Left lung (tissue), 10 donors: ENCODE data around the gene KIAA1210. TPM values are rescaled to one million over a fixed set of nuclear protein-coding genes. Genes with fewer than 3 reads are reported as not detected.

Experiments
- ATAC-seq: fragments of 200-7000 bp; cut with Tn5 transposase; one replicate; pipeline ENCODE4 v1.9.1; 2020; ENCODE audit warnings: moderate library complexity
- DNase-seq, 4 donors: peaks; one replicate each; pipeline ENCODE4 v3.0.0-alpha.2; 2013 to 2020
- H3K27ac ChIP-seq, 2 donors: fragments of 200-600 bp; sonication (generic) in 1 of 2; one replicate each; pipeline versions ENCODE4 v1.5.0 to v1.8.0; 2020 to 2021
- H3K27me3 ChIP-seq, 2 donors: fragments of 200-600 bp; sonication (generic) in 1 of 2; one replicate each; pipeline versions ENCODE4 v1.5.0 to v1.8.0; 2020 to 2021
- H3K36me3 ChIP-seq, 2 donors: fragments of 200-600 bp; sonication (generic) in 1 of 2; one replicate each; pipeline versions ENCODE4 v1.5.0 to v1.8.0; 2020 to 2021
- H3K4me1 ChIP-seq, 2 donors: fragments of 200-600 bp; one replicate each; pipeline ENCODE4 v1.8.0; 2021
- H3K4me3 ChIP-seq, 2 donors: fragments of 200-600 bp; sonication (generic) in 1 of 2; one replicate each; pipeline versions ENCODE4 v1.5.0 to v1.8.0; 2020 to 2021; ENCODE audit warnings: mild to moderate bottlenecking in 1 of 2
- H3K9me3 ChIP-seq, 2 donors: fragments of 200-600 bp; sonication (generic) in 1 of 2; one replicate each; pipeline versions ENCODE4 v1.5.0 to v1.8.0; 2020 to 2021
- intact Hi-C, 2 donors: fragments of 100-400 bp; cut with DNase I; formaldehyde crosslinking; loops; one replicate each; pipeline versions ENCODE4 v1.11.2 to v1.14.2; 2022
- polyA plus RNA-seq, 6 donors: library from polyadenylated mRNA; unstranded; fragments of 120-200 nt; gene quantifications; one replicate each; pipeline ENCODE4 v1.2.1, GENCODE V29; 2013; ENCODE audit not compliant: insufficient read length in 6 of 6
- total RNA-seq, 2 donors: library from RNA; stranded (reverse); fragmentation: NEBNext Ultra II Directional; extraction: Animal tissue kit (Norgen Biotek cat#: 25700); gene quantifications; one replicate each; pipeline ENCODE4 v1.2.1, GENCODE V29; 2021
- TF ChIP-seq, protein P1 (sequence below), 2 donors: fragments of 200-600 bp; sonication (generic) in 1 of 2; IDR thresholded peaks; one replicate each; pipeline versions ENCODE4 v1.5.0 to v1.8.0; 2021; ENCODE audit warnings: antibody characterized with exemption in 2 of 2
- donor health status: DM: no; HTN: yes; CAD: no.
- donor health status: DM: no; HTN: no; CAD: no.

The KIAA1210 gene
- total and polyA plus RNA-seq, 8 donors = 0.06 to 1.8 (median 0.92) TPM; not detected in 1

DNA sequence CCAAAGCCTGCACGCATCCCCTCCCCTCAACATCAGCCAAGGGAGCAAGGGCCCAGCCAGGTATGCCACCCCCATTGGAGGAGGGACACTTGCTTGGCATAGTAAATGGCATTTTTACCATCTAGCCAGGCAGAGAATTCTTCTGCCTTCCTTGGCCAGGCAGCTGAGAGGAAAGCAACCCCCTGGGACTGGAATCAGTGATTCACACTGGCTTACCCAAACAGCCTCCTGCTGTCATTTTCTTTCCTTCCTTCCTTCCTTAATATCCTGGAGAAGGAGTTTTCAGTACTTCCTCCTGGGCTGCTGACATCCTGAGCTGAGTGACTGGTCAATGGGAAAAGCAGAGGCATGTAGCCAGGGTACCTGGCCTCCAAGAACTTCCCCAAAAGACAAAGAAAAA is 28.6 kb upstream of the KIAA1210 start:
- H3K27ac ChIP-seq = no peak overlapping the region
- TF ChIP-seq, protein P1, sequence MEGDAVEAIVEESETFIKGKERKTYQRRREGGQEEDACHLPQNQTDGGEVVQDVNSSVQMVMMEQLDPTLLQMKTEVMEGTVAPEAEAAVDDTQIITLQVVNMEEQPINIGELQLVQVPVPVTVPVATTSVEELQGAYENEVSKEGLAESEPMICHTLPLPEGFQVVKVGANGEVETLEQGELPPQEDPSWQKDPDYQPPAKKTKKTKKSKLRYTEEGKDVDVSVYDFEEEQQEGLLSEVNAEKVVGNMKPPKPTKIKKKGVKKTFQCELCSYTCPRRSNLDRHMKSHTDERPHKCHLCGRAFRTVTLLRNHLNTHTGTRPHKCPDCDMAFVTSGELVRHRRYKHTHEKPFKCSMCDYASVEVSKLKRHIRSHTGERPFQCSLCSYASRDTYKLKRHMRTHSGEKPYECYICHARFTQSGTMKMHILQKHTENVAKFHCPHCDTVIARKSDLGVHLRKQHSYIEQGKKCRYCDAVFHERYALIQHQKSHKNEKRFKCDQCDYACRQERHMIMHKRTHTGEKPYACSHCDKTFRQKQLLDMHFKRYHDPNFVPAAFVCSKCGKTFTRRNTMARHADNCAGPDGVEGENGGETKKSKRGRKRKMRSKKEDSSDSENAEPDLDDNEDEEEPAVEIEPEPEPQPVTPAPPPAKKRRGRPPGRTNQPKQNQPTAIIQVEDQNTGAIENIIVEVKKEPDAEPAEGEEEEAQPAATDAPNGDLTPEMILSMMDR (IDR thresholded peaks at IDR 0.05) = no peak
- DNase-seq (no peak), ATAC-seq (no peak)
- H3K36me3 ChIP-seq = no peaks in the 10 kb centered on the region
- H3K4me1 ChIP-seq = no peaks in the 10 kb centered on the region
- H3K4me3 ChIP-seq = no peak overlapping the region
- no peaks in the 10 kb centered on the region for H3K27me3 ChIP-seq
- no peaks in the 10 kb centered on the region for H3K9me3 ChIP-seq
- intact Hi-C loops = no loop called here

DNA sequence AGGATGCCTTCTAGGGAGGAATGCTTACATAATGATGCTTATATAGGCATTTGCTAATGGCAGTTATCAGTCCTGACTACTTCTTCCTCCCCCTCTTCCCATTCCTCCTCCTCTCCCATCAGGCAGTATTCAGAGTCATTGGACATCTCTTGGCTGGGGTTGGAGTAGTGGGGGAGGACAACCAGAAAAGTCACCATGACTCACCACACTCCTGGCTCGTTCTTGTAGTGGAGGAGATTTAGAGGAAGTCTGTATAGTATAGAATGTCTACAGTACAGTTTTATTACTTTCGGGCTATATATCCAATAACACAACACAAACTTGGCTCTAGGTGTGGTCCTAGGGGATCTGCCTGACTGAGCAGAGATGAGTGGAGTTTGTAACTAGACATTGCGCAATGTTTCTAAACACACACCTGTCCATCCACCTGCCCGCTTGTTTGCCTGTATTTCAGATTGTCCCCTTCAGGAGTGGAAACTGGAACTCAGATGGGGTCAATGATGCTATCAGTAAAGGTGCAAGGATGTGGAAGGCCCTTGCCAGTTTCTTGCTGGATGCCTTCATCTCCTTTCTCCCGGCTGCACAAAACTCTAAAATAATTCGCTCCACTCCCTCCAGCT is 27.9 kb upstream of the KIAA1210 start:
- Histone ChIP-seq H3K36me3 (no peaks in the 10 kb centered on the region), H3K27me3 (peaks cover 0 to 6% of the 10 kb centered on the region in 2 donors), H3K9me3 (no peaks in the 10 kb centered on the region), H3K4me3 (no peak overlapping the region), H3K27ac (no peak overlapping the region), H3K4me1 (no peaks in the 10 kb centered on the region)
- TF ChIP-seq, protein P1 (IDR thresholded peaks at IDR 0.05) = no peak
- intact Hi-C loops = no loop called here
- DNase-seq (no peak), ATAC-seq (peak; percentile 47)

DNA sequence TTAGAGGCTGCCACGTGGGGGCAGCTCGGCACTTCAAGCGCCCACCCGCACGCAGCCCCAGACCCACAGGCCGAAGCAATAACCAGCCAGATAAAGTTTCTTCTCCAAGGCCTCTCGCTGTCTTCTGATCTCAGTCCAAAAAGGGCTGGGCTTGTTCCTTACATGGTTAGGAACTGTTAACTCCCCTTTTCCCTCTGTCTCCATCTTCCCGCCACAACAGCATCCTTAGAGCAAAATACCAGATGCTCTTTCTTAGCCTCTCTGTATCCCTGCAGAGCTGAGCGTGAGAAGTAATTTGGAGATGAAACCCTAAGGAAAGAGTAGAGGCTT is 23.4 kb upstream of the KIAA1210 start:
- Histone ChIP-seq H3K4me1 (no peaks in the 10 kb centered on the region), H3K27ac (no peak overlapping the region), H3K4me3 (no peak overlapping the region), H3K9me3 (no peaks in the 10 kb centered on the region), H3K27me3 (peaks cover 0 to 9% of the 10 kb centered on the region in 2 donors), H3K36me3 (no peaks in the 10 kb centered on the region)
- TF ChIP-seq, protein P1 (IDR thresholded peaks at IDR 0.05) = no peak
- no peak for ATAC-seq
- DNase-seq = peak in 1 of 4 donors; percentile 35
- intact Hi-C loops = no loop called here

DNA sequence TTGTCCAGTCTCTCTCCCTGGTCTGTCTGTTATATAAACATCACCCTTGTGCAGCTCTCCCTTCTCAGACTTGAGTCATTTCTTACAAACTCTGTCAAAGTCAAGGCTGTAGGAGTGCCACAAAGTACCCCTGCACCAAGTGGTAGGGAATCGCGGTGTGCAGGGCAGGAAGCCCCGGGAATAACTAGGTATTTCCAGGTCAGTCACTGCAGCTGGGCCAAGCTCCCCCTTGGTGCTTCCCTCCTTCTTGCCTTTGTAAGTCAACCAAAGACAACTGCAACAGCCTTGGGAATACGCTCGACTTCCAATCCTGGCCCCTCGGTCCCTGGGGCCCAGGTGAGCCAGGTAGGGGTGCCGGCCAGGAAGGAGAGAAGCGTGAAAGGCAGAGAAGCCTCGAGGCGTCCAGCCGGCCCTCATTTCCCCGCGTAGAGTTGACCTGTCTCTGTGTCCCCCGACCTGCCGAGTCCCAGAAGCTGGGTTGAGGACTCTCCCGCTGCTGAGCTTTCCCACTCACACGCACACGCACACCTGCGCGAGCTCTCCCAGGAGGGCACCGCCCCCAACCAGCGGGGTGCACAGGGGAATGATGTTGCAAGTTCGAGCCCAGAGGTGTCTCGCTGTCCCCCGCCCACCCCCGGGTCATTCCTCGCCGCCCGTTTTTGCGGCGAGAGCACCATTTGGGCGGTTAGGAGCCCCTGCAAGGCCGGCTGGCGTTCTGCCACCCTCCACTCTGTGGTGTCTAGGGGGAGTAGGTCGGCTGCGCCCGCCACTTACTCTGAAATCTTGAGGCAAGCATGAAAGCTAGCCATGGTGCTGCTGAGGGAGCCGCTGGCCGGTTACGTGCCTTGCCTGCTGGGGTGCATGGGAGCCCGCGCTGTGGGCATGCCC is 22.8 kb upstream of the KIAA1210 start:
- TF ChIP-seq, protein P1 (IDR thresholded peaks at IDR 0.05) = no peak
- no peak overlapping the region for H3K4me3 ChIP-seq
- H3K9me3 ChIP-seq = no peaks in the 10 kb centered on the region
- H3K4me1 ChIP-seq = no peaks in the 10 kb centered on the region
- DNase-seq (peak in 2 of 4 donors; percentile 15 to 50), ATAC-seq (no peak)
- intact Hi-C loops = no loop called here
- H3K36me3 ChIP-seq = no peaks in the 10 kb centered on the region
- H3K27me3 ChIP-seq = peaks cover 0 to 9% of the 10 kb centered on the region in 2 donors
- H3K27ac ChIP-seq = no peak overlapping the region

DNA sequence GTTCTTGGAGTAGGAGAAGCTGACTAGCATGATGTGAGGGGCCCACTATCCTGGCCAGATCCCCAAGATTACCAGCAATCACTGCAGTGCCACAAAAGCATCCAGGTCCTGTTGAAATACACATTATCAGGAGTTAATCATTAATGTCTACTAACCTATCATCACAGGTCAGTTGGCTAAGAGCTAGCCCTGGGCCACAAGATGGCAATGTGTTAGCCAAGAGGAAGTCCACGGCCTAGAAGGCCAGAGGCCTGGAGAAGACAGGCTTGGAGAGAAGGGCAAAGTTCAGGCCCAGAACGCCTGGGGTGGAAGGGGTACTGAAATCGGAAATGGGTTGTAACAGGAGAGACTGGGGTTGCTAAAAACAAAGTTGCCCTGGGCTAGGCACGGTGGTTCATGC is 19.9 kb upstream of the KIAA1210 start:
- Histone ChIP-seq H3K27ac (no peak overlapping the region), H3K4me3 (no peak overlapping the region), H3K4me1 (no peaks in the 10 kb centered on the region), H3K36me3 (no peaks in the 10 kb centered on the region), H3K9me3 (no peaks in the 10 kb centered on the region), H3K27me3 (peaks cover 0 to 9% of the 10 kb centered on the region in 2 donors)
- ATAC-seq = no peak
- TF ChIP-seq, protein P1 (IDR thresholded peaks at IDR 0.05) = no peak
- intact Hi-C loops = no loop called here
- no peak for DNase-seq
